ENCODE results near the gene EBF4.

The EBF4 gene

GRCh38 chr20:2742934-2743559 is 50.5 kb downstream of the EBF4 start:
- peak; percentile 29 for DNase-seq (ENCODE audit: low read depth)

- no peak for DNase-seq (ENCODE audit: low read depth)
Observed at GRCh38 chr20:2745060-2745910, 52.7 kb downstream of the EBF4 start.

GRCh38 chr20:2745936-2746635 is 53.5 kb downstream of the EBF4 start:
- DNase-seq (ENCODE audit: low read depth): no peak

GRCh38 chr20:2746636-2747265 is 54.2 kb downstream of the EBF4 start:
- no peak for DNase-seq (ENCODE audit: low read depth)

GRCh38 chr20:2747676-2748235 is 55.2 kb downstream of the EBF4 start:
- no peak for DNase-seq (ENCODE audit: low read depth)

- DNase-seq (ENCODE audit: low read depth): no peak
Observed at GRCh38 chr20:2748551-2749342, 56.2 kb downstream of the EBF4 start.

- DNase-seq (ENCODE audit: low read depth): no peak
Observed at GRCh38 chr20:2749343-2749950, 56.9 kb downstream of the EBF4 start.

GRCh38 chr20:2749951-2750490 is 57.4 kb downstream of the EBF4 start:
- no peak for DNase-seq (ENCODE audit: low read depth)

- DNase-seq (ENCODE audit: low read depth): peak; percentile 52
Observed at GRCh38 chr20:2750491-2751251, 58.1 kb downstream of the EBF4 start.

GRCh38 chr20:2751347-2751877 is 58.8 kb downstream of the EBF4 start:
- DNase-seq (ENCODE audit: low read depth): no peak

- DNase-seq (ENCODE audit: low read depth): no peak
Observed at GRCh38 chr20:2751878-2752566, 59.4 kb downstream of the EBF4 start.

- peak; percentile 11 for DNase-seq (ENCODE audit: low read depth)
Observed at GRCh38 chr20:2752567-2753460, 60.2 kb downstream of the EBF4 start.

GRCh38 chr20:2753461-2754040 is 61.0 kb downstream of the EBF4 start:
- no peak for DNase-seq (ENCODE audit: low read depth)

GRCh38 chr20:2754424-2754823 is 61.8 kb downstream of the EBF4 start:
- no peak for DNase-seq (ENCODE audit: low read depth)

- DNase-seq (ENCODE audit: low read depth): no peak
Observed at GRCh38 chr20:2755451-2756055, 63.0 kb downstream of the EBF4 start.

- peak; percentile 45 for DNase-seq (ENCODE audit: low read depth)
Observed at GRCh38 chr20:2756056-2756611, 63.6 kb downstream of the EBF4 start.

GRCh38 chr20:2757001-2757400 is 64.4 kb downstream of the EBF4 start:
- DNase-seq (ENCODE audit: low read depth): no peak
